ENCODE data around the gene EXOSC7.

DNA sequence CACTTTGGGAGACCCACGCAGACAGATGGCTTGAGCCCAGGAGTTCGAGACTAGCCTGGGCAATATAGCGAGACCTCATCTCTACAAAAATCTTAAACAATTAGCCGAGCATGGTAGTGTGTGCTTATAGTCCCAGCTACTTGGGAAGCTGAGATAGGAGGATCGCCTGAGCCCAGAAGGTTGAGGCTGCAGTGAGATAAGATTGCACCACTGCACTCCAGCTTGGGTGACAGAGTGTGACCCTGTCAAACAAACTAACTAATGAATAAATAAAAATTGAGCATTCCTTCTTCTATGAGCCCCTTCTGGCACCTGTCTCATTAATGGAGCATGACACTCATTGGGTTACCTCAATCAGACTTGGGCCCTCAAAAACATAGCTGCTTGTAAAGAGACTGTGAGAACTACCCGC is 7.6 kb upstream of the EXOSC7 start:
- TF ChIP-seq SUZ12 (IDR thresholded peaks at IDR 0.05; ENCODE audit: extremely low read depth, insufficient read depth, insufficient read length) (no peak), YY1 (IDR thresholded peaks at IDR 0.05; ENCODE audit: insufficient read depth, insufficient read length) (no peak), ZNF274 (IDR thresholded peaks at IDR 0.05; ENCODE audit: low read depth, low read length) (no peak)
